AG09319 (cell line): ENCODE data around the gene BMP2K.
A peak's percentile ranks its signal among the peaks of the same experiment; 100 is the strongest.

Experiments
- DNase-seq: peaks from one replicate; pipeline ENCODE4 v3.0.0-alpha.2; 2010; ENCODE audit warnings: low read depth; ENCODE audit errors: extremely low read depth
- CTCF ChIP-seq: IDR thresholded peaks from 2 replicates; pipeline ENCODE4 v1.5.1; 2011; ENCODE audit warnings: low read depth, mild to moderate bottlenecking, inconsistent platforms, low read length, moderate library complexity

Gene BMP2K

GRCh38 chr4:78939667-78940008 lies 163.5 kb downstream of the BMP2K start:
- TF ChIP-seq CTCF, result no peak
- DNase-seq, result no peak

GRCh38 chr4:78940752-78941151 lies 164.6 kb downstream of the BMP2K start:
- no peak for TF ChIP-seq CTCF

GRCh38 chr4:78944381-78944780 lies 168.2 kb downstream of the BMP2K start:
- DNase-seq, result no peak
- no peak for TF ChIP-seq CTCF

More at GRCh38 chr4:78940752-78941151, 164.6 kb downstream of the BMP2K start:
- no peak for DNase-seq

- TF ChIP-seq CTCF, result no peak
- no peak for DNase-seq
Observed at GRCh38 chr4:78945651-78946179, 169.6 kb downstream of the BMP2K start.

- TF ChIP-seq CTCF, result no peak
- DNase-seq, result no peak
Observed at GRCh38 chr4:78949735-78950134, 173.6 kb downstream of the BMP2K start.

GRCh38 chr4:78951862-78952472 lies 175.8 kb downstream of the BMP2K start:
- TF ChIP-seq CTCF, result peak; percentile 68
- peak; percentile 10 for DNase-seq

GRCh38 chr4:78953231-78953630 lies 177.1 kb downstream of the BMP2K start:
- TF ChIP-seq CTCF, result no peak
- DNase-seq, result no peak
